ENCODE results near the gene RPS27. TPM values are rescaled to one million over a fixed set of nuclear protein-coding genes. Genes with fewer than 3 reads are reported as not detected.

The RPS27 gene
- total and polyA plus RNA-seq, 2 of the 13 experiments (the other 11 are each of a cell fraction or from before 2014, with no cell fraction given), result 3,737 to 9,964 TPM

DNA sequence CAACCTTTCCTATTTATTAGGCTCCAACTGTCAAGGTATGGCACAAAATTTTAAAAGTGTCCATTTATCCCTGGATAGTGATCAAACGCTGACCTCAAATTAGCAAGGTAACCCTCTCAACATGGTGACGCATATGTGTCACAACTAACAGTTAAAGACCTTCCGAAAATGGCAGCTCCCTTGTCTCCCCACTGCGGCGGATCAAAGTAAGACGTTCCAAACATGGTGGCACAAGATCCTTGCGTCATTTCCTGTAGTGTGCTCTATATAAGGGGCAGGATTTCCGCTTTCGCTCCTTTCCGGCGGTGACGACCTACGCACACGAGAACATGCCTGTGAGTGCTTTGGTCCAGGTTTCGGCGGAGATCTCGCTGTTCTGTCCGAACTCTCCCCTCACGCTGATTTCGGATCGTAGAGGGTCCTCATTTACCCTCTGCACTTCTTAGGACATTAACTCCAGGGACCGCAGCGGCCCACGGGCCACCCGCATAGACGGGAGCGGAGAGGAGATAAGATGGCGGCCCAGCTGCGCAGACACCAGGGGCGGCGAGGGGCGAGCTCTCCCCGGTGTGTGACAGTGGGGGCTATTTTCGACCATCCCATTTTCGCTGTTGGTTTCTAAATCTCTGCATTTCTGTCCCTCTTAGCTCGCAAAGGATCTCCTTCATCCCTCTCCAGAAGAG lies at the start of gene RPS27 (continued):
- TF ChIP-seq, protein P1, sequence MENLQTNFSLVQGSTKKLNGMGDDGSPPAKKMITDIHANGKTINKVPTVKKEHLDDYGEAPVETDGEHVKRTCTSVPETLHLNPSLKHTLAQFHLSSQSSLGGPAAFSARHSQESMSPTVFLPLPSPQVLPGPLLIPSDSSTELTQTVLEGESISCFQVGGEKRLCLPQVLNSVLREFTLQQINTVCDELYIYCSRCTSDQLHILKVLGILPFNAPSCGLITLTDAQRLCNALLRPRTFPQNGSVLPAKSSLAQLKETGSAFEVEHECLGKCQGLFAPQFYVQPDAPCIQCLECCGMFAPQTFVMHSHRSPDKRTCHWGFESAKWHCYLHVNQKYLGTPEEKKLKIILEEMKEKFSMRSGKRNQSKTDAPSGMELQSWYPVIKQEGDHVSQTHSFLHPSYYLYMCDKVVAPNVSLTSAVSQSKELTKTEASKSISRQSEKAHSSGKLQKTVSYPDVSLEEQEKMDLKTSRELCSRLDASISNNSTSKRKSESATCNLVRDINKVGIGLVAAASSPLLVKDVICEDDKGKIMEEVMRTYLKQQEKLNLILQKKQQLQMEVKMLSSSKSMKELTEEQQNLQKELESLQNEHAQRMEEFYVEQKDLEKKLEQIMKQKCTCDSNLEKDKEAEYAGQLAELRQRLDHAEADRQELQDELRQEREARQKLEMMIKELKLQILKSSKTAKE (CRISPR knock-in tag; IDR thresholded peaks at IDR 0.05; ENCODE audit: borderline replicate concordance), result no peak
- TF ChIP-seq HDAC6 (IDR thresholded peaks at IDR 0.05; ENCODE audit: low read depth, low read length) (0 out of 2 replicates have a peak, but pooled peaks have one; percentile 53), BCLAF1 (IDR thresholded peaks at IDR 0.05) (no peak), ATRX (CRISPR knock-in tag; IDR thresholded peaks at IDR 0.05; ENCODE audit: borderline replicate concordance) (no peak), PRMT3 (CRISPR knock-in tag; IDR thresholded peaks at IDR 0.05; ENCODE audit: borderline replicate concordance, low read depth) (0 out of 2 replicates have a peak, but pooled peaks have one; percentile 27), SP5 (CRISPR knock-in tag; IDR thresholded peaks at IDR 0.05; ENCODE audit: borderline replicate concordance, low read depth) (no peak; the same call in 1 of the 2 replicates), POLR2AphosphoS2 (IDR thresholded peaks at IDR 0.05; ENCODE audit: low read depth, low read length) (peak; percentile 99), SIN3B (IDR thresholded peaks at IDR 0.05; ENCODE audit: low read length) (peak; percentile 62; the same call in 1 of the 2 replicates), ZFP90 (CRISPR knock-in tag; IDR thresholded peaks at IDR 0.05; ENCODE audit: borderline replicate concordance) (peak; percentile 63; the same call in 1 of the 2 replicates), ZNF468 (CRISPR knock-in tag; IDR thresholded peaks at IDR 0.05) (no peak), ZNF547 (CRISPR knock-in tag; IDR thresholded peaks at IDR 0.05) (no peak; the same call in 1 of the 2 replicates)
- TF ChIP-seq, protein P2, sequence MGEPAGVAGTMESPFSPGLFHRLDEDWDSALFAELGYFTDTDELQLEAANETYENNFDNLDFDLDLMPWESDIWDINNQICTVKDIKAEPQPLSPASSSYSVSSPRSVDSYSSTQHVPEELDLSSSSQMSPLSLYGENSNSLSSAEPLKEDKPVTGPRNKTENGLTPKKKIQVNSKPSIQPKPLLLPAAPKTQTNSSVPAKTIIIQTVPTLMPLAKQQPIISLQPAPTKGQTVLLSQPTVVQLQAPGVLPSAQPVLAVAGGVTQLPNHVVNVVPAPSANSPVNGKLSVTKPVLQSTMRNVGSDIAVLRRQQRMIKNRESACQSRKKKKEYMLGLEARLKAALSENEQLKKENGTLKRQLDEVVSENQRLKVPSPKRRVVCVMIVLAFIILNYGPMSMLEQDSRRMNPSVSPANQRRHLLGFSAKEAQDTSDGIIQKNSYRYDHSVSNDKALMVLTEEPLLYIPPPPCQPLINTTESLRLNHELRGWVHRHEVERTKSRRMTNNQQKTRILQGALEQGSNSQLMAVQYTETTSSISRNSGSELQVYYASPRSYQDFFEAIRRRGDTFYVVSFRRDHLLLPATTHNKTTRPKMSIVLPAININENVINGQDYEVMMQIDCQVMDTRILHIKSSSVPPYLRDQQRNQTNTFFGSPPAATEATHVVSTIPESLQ (CRISPR knock-in tag; conservative IDR thresholded peaks at IDR 0.05), result peak; percentile 30; the same call in 1 of the 2 replicates
- TF ChIP-seq, protein P3, sequence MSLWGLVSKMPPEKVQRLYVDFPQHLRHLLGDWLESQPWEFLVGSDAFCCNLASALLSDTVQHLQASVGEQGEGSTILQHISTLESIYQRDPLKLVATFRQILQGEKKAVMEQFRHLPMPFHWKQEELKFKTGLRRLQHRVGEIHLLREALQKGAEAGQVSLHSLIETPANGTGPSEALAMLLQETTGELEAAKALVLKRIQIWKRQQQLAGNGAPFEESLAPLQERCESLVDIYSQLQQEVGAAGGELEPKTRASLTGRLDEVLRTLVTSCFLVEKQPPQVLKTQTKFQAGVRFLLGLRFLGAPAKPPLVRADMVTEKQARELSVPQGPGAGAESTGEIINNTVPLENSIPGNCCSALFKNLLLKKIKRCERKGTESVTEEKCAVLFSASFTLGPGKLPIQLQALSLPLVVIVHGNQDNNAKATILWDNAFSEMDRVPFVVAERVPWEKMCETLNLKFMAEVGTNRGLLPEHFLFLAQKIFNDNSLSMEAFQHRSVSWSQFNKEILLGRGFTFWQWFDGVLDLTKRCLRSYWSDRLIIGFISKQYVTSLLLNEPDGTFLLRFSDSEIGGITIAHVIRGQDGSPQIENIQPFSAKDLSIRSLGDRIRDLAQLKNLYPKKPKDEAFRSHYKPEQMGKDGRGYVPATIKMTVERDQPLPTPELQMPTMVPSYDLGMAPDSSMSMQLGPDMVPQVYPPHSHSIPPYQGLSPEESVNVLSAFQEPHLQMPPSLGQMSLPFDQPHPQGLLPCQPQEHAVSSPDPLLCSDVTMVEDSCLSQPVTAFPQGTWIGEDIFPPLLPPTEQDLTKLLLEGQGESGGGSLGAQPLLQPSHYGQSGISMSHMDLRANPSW (CRISPR knock-in tag; IDR thresholded peaks at IDR 0.05; ENCODE audit: borderline replicate concordance), result no peak
- TF ChIP-seq, protein P4, sequence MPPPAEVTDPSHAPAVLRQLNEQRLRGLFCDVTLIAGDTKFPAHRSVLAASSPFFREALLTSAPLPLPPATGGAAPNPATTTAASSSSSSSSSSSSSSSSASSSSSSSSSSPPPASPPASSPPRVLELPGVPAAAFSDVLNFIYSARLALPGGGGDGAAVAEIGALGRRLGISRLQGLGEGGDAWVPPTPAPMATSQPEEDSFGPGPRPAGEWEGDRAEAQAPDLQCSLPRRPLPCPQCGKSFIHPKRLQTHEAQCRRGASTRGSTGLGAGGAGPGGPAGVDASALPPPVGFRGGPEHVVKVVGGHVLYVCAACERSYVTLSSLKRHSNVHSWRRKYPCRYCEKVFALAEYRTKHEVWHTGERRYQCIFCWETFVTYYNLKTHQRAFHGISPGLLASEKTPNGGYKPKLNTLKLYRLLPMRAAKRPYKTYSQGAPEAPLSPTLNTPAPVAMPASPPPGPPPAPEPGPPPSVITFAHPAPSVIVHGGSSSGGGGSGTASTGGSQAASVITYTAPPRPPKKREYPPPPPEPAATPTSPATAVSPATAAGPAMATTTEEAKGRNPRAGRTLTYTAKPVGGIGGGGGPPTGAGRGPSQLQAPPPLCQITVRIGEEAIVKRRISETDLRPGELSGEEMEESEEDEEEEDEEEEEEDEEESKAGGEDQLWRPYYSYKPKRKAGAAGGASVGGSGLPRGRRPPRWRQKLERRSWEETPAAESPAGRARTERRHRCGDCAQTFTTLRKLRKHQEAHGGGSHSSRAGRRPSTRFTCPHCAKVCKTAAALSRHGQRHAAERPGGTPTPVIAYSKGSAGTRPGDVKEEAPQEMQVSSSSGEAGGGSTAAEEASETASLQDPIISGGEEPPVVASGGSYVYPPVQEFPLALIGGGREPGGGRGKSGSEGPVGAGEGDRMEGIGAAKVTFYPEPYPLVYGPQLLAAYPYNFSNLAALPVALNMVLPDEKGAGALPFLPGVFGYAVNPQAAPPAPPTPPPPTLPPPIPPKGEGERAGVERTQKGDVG (CRISPR knock-in tag; IDR thresholded peaks at IDR 0.05; ENCODE audit: borderline replicate concordance), result no peak
